Measurements from ENCODE around the gene FLYWCH2.

- TF ChIP-seq, protein P1, sequence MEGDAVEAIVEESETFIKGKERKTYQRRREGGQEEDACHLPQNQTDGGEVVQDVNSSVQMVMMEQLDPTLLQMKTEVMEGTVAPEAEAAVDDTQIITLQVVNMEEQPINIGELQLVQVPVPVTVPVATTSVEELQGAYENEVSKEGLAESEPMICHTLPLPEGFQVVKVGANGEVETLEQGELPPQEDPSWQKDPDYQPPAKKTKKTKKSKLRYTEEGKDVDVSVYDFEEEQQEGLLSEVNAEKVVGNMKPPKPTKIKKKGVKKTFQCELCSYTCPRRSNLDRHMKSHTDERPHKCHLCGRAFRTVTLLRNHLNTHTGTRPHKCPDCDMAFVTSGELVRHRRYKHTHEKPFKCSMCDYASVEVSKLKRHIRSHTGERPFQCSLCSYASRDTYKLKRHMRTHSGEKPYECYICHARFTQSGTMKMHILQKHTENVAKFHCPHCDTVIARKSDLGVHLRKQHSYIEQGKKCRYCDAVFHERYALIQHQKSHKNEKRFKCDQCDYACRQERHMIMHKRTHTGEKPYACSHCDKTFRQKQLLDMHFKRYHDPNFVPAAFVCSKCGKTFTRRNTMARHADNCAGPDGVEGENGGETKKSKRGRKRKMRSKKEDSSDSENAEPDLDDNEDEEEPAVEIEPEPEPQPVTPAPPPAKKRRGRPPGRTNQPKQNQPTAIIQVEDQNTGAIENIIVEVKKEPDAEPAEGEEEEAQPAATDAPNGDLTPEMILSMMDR (IDR thresholded peaks at IDR 0.05; ENCODE audit: insufficient read depth, low read depth, low read length), result no peak
- no peak for TF ChIP-seq EZH2 (IDR thresholded peaks at IDR 0.05; ENCODE audit: insufficient read depth, low read length)
Observed at GRCh38 chr16:2883458-2883908, 468 bp downstream of the FLYWCH2 start.
